Measurements from ENCODE around the gene SLC10A7. TPM values are rescaled to one million over a fixed set of nuclear protein-coding genes. Genes with fewer than 3 reads are reported as not detected.

The SLC10A7 gene
- total and polyA plus RNA-seq, 10 of the 15 experiments (the other 5 are each of a cell fraction or from before 2014, with no cell fraction given), result 4.6 to 23.7 (median 15.6) TPM

DNA sequence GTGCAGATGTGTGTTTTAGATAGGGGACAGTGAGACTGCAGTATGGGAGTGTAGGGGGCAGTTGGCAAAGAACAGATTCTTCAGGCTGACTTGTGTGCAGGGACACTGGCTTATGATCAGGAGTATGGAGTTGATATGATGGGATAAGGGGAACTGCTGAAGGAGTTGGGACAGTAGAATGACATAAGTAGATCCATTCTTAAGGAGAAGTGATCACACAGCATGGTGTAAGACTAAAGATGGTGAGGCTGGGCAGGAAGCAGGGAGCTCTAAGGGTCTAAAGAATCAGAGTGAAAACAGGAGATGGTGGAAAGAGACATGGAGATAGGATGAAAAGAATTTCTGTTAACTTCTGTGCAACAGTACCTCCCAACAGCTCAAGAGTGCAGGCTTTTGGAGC, 236.7 kb downstream of the SLC10A7 start (continued):
- TF ChIP-seq ZNF687 (IDR thresholded peaks at IDR 0.05) (no peak), CBX5 (IDR thresholded peaks at IDR 0.05; ENCODE audit: low read depth) (no peak)

- Histone ChIP-seq H3K4me3 (no peak overlapping the region), H2AFZ (ENCODE audit: control insufficient read depth, low read depth, low read length) (no peak overlapping the region), H3K9me3 (replicated peaks; ENCODE audit: control insufficient read depth, insufficient read depth, low read length) (no peaks in the 10 kb centered on the region), H3K27me3 (replicated peaks in 1 of 2; ENCODE audit: control insufficient read depth in 2 of 2, insufficient read depth in 2 of 2, low read length in 1 of 2) (no peaks in the 10 kb centered on the region), H3K4me1 (ENCODE audit: control insufficient read depth, insufficient read depth, low read length) (no peaks in the 10 kb centered on the region), H3K4me2 (ENCODE audit: control insufficient read depth, insufficient read depth) (no peak overlapping the region), H3K79me2 (ENCODE audit: control insufficient read depth, insufficient read depth, low read length) (no peaks in the 10 kb centered on the region), H3K9ac (ENCODE audit: control insufficient read depth, insufficient read depth, low read length) (no peak overlapping the region), H3K36me3 (ENCODE audit: control insufficient read depth in 2 of 2, insufficient read depth in 2 of 2, low read length in 1 of 2) (peaks cover 0 to 5% of the 10 kb centered on the region in 2 experiments; a peak in 2 of 4 replicates), H4K20me1 (ENCODE audit: control insufficient read depth, insufficient read depth) (no peaks in the 10 kb centered on the region), H3K27ac (ENCODE audit: control insufficient read depth, insufficient read depth) (no peak overlapping the region)
- intact Hi-C loops (cut with micrococcal nuclease; ENCODE audit: unreplicated experiment), result no loop called here
- CTCF ChIA-PET, result interaction anchor here (1.2 kb wide), 1 partner anchor 47 kb away, joined by 3 read pairs; no protein-coding TSS in a partner anchor
- RAD21 ChIA-PET (ENCODE audit: unreplicated experiment), result interaction anchor here (0.6 to 1.6 kb wide), 3 partner anchors 9 to 51 kb away, joined by 3 to 4 read pairs (median 3); no protein-coding TSS in a partner anchor
- no TSS peak for BruUV-seq (replicated peaks)
- TF ChIP-seq TARDBP (IDR thresholded peaks at IDR 0.05; ENCODE audit: borderline replicate concordance) (no peak), RELB (IDR thresholded peaks at IDR 0.05; ENCODE audit: low read depth) (no peak), ZNF622 (IDR thresholded peaks at IDR 0.05) (no peak), MYC (IDR thresholded peaks at IDR 0.05; ENCODE audit: insufficient read depth, insufficient read length, insufficient replicate concordance, low read length, severe bottlenecking) (no peak), CBX5 (IDR thresholded peaks at IDR 0.05; ENCODE audit: low read depth) (no peak), ETV6 (conservative IDR thresholded peaks at IDR 0.05 in 1 of 2, IDR thresholded peaks at IDR 0.05 in 1 of 2; ENCODE audit: borderline replicate concordance in 1 of 2, low read depth in 1 of 2) (no peak), EZH2 (IDR thresholded peaks at IDR 0.05; ENCODE audit: borderline replicate concordance, control insufficient read depth, low read depth, low read length) (no peak)
- TF ChIP-seq, protein P1, sequence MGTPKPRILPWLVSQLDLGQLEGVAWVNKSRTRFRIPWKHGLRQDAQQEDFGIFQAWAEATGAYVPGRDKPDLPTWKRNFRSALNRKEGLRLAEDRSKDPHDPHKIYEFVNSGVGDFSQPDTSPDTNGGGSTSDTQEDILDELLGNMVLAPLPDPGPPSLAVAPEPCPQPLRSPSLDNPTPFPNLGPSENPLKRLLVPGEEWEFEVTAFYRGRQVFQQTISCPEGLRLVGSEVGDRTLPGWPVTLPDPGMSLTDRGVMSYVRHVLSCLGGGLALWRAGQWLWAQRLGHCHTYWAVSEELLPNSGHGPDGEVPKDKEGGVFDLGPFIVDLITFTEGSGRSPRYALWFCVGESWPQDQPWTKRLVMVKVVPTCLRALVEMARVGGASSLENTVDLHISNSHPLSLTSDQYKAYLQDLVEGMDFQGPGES (IDR thresholded peaks at IDR 0.05), result no peak
- WGBS (ENCODE audit: insufficient coverage, insufficient replicate concordance, low lambda C conversion rate, missing lambda C conversion rate), result 58% methylated on average over 3 of the region's 3 CpGs
- FAIRE-seq, result no peak
- SMC1A ChIA-PET (ENCODE audit: uncharacterized antibody, unreplicated experiment), result interaction anchor here (1.3 to 2.0 kb wide), 2 partner anchors 9 to 12 kb away, joined by 3 to 18 read pairs; no protein-coding TSS in a partner anchor
- POLR2A ChIA-PET, result interaction anchor here (0.6 to 1.4 kb wide), 3 partner anchors 9 to 62 kb away, joined by 3 to 4 read pairs (median 3); no protein-coding TSS in a partner anchor
- peak; percentile 20; the same call in 2 of the 3 replicates for ATAC-seq
- in situ Hi-C loops (cut with MboI), result no loop called here
- DNase-seq (ENCODE audit: low read depth, low spot score), result no peak
These were observed 237.7 kb downstream of the SLC10A7 start for GRCh38 chr4:146283758-146284651.
